Choroid plexus epithelial cell (primary cell): ENCODE measurements around the gene SH3RF1.

Experiments
- DNase-seq: peaks from one replicate; pipeline ENCODE4 v3.0.0-alpha.2; 2010; ENCODE audit warnings: low read depth
- H3K4me3 ChIP-seq: 2 replicates; pipeline ENCODE4 v1.5.1; 2011; ENCODE audit warnings: low read depth, mild to moderate bottlenecking, control low read depth, low read length, moderate library complexity
- CTCF ChIP-seq: conservative IDR thresholded peaks from 2 replicates; pipeline ENCODE4 v1.5.1; 2011; ENCODE audit warnings: low read depth, mild to moderate bottlenecking, control low read depth, inconsistent platforms, low read length, moderate library complexity

SH3RF1 gene

DNA sequence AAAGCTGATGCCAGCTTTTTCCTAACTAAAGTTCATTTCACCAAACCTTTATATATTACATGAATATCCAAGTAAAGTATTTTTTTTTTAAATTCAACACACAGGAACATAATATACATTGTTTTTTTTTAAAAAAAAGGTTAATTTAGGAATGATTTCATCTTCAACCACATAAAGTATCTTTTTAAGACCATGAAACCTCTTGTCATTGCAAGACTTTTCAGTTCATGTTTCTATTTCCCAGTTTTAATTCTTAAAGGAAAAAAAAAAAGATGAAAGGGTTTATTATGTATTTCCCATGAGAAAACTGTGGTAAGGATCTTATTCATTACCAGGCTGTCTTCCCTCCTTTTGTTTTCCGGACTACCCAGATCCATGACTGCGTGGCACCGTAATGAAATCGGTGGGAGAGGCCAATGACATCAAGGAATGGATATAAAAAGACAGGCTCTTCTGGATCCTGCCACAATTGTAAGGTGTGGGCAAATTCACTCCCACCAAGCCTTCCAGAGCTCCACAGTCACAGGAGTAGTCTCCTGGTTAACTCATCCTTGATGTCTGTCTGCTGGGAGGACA is 176.0 kb downstream of the SH3RF1 start:
- no peak overlapping the region for H3K4me3 ChIP-seq
- DNase-seq = no peak
- no peak for TF ChIP-seq CTCF

- DNase-seq = no peak
- no peak for TF ChIP-seq CTCF
- no peak overlapping the region for H3K4me3 ChIP-seq
These were observed 177.8 kb downstream of the SH3RF1 start for GRCh38 chr4:169092889-169093522.

- no peak for TF ChIP-seq CTCF
- no peak overlapping the region for H3K4me3 ChIP-seq
- DNase-seq = no peak
These were observed 180.1 kb downstream of the SH3RF1 start for GRCh38 chr4:169090484-169091215.

DNA sequence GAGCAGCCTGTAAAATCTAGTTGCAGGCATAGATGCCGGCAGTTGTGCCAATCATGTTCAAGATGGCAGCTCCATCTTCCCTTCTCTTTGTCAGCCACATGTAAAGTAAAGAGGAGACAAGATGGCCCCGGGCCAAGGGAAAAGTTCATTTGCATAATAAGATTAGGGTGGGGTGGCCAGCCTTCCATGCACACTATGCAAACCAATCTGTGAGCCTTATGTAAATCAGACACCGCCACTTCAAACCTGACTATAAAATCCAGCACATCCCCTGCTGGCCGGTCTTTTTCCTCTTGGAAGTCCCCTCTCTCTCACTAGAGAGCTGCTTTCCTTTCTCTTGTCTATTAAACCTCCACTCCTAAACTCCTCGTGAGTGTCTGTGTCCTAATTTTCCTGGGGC is 181.8 kb downstream of the SH3RF1 start:
- TF ChIP-seq CTCF = no peak
- H3K4me3 ChIP-seq = no peak overlapping the region
- DNase-seq = no peak

DNA sequence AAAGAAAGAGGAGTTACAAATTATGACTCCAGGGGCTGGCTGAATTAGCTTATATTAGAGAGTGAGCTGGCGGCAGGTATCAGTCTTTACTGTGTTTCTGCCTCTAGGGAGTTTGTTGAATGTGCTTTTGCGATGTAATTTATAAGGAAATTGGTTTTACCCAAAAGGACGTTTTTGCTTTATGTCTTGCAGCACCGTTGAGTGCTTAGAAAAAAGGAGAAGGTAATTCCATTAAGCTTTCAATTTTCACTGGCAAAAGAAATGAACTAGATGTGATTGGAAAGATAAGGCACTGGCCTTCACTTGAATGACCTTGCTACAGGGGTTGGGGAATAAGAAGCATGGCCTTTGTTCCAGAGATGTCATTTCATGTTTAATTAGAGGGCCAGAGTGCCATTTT is 185.8 kb downstream of the SH3RF1 start:
- DNase-seq = no peak
- no peak for TF ChIP-seq CTCF
- no peak overlapping the region for H3K4me3 ChIP-seq

DNA sequence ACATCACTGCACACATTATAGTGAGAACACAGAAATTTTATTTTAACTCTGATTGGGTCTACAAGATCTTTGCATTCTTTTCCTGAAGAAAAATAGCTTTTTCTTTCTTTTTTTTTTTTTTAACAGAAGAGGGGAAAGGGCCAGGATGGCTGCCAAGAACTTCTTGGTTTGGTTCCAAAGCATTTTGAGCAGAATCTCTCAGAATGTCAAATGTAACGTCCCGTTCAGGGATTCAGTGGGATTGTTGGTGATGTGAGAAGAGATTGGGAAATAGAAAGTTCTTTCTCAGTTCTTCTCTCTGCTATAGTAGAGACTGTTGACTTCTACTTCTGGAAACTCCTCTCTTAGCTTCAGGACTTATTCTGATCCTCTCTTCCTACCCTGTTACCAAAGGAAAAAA is 189.8 kb downstream of the SH3RF1 start:
- H3K4me3 ChIP-seq = no peak overlapping the region
- no peak for TF ChIP-seq CTCF
- DNase-seq = peak; percentile 93
